ENCODE data around the gene LRIG1.

Gene LRIG1

GRCh38 chr3:66500576-66501482 lies at the start of gene LRIG1:
Gene LRIG1, minus strand, starts transcription at chr3:66501022. Its CDS starts 615 bp downstream, at chr3:66500407.
- ATAC-seq (peak; percentile 97), DNase-seq (peak; percentile 95 to 98)
- peak within 1 kb of the TSS; percentile 98 for H3K4me3 Mint-ChIP-seq
- H3K9me3 Mint-ChIP-seq: no peaks in the 10 kb centered on the region
- peaks cover 43% of the 10 kb centered on the region for H3K4me1 Mint-ChIP-seq
- H3K27ac Mint-ChIP-seq: peak within 1 kb of the TSS; percentile 75 to 81
- peaks cover 65% of the 10 kb centered on the region for H3K27me3 Mint-ChIP-seq

DNA sequence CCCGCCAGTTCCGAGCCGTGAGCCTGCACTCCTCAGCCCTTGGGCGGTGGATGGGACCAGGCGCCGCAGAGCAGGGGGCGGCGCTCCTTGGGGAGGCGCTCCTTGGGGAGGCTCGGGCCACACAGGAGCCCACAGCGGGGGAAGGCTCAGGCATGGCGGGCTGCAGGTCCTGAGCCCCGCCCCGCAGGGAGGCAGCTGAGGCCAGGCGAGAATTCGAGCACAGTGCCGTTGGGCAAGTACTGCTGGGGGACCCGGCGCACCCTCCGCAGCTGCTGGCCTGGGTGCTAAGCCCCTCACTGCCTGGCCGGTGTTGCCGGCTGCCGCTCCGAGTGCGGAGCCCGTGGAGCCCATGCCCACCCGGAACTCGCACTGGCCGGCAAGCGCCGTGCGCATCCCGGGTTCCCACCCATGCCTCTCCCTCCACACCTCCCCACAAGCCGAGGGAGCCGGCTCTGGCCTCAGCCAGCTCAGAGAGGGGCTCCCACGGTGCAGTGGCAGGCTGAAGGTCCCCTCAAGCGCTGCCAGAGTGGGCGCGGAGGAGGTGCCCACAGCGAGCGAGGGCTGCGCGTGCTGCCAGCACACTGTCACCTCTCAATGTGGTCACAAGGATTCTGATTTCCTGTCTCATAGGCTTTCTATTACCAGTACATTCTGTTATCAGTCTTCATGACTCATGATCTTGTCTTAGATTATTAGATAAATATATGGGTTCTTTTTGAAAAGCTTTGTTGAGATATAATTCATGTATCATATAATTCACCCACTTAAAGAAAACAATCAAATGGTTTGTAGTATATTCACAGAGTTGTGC lies 44.0 kb upstream of the LRIG1 start:
- ATAC-seq (no peak), DNase-seq (no peak)
- no peaks in the 10 kb centered on the region for H3K9me3 Mint-ChIP-seq
- H3K27ac Mint-ChIP-seq: no peak overlapping the region
- no peak overlapping the region for H3K4me3 Mint-ChIP-seq
- no peaks in the 10 kb centered on the region for H3K4me1 Mint-ChIP-seq
- no peaks in the 10 kb centered on the region for H3K27me3 Mint-ChIP-seq

DNA sequence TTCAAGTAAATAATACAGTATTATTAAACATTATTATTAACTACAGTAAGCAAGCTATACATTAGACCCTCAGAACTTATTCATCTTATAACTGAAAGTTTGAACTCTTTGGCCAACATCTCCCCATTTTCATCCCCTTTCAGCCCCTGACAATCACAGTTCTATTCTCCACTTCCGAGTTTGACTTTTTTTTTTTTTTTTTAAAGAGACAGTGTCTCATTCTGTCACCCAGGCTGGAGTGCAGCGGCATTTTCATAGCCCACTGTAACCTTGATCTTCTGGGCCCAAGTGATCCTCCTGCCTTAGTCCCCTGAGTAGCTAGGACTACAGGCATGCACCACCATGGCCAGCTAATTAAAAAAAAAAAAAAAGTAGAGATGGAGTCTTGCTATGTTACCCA lies 41.3 kb upstream of the LRIG1 start:
- Mint-ChIP-seq H3K27me3 (no peaks in the 10 kb centered on the region), H3K27ac (no peak overlapping the region), H3K9me3 (no peaks in the 10 kb centered on the region), H3K4me1 (no peaks in the 10 kb centered on the region), H3K4me3 (no peak overlapping the region)
- DNase-seq (no peak), ATAC-seq (no peak)

GRCh38 chr3:66539466-66539989 lies 38.7 kb upstream of the LRIG1 start:
- ATAC-seq: no peak
- Mint-ChIP-seq H3K27ac (peak overlapping the region in 1 of 2 donors; percentile 29), H3K9me3 (no peaks in the 10 kb centered on the region), H3K27me3 (no peaks in the 10 kb centered on the region), H3K4me3 (no peak overlapping the region), H3K4me1 (no peaks in the 10 kb centered on the region)
- DNase-seq: no peak

DNA sequence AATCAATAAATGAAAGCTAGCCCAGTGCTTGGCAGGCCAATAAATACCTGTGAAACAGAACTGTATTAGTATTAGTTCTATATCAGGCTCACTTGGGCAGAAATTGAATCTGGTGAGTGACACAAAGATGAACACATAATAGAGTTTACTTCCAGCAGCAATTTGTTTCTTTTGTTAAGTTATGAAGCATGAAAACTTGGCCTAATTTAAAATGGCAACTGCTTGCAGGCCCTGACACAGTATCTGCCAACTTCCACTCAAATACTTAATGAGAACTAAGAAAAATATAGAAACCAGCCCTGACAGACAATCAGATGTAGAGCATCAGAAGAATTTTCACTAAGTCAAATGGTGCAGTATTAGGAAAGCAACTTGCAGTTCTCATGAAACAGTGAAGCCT lies 37.6 kb upstream of the LRIG1 start:
- no peak for DNase-seq
- Mint-ChIP-seq H3K9me3 (no peaks in the 10 kb centered on the region), H3K4me3 (no peak overlapping the region), H3K27ac (no peak overlapping the region), H3K27me3 (no peaks in the 10 kb centered on the region), H3K4me1 (no peaks in the 10 kb centered on the region)
- no peak for ATAC-seq

DNA sequence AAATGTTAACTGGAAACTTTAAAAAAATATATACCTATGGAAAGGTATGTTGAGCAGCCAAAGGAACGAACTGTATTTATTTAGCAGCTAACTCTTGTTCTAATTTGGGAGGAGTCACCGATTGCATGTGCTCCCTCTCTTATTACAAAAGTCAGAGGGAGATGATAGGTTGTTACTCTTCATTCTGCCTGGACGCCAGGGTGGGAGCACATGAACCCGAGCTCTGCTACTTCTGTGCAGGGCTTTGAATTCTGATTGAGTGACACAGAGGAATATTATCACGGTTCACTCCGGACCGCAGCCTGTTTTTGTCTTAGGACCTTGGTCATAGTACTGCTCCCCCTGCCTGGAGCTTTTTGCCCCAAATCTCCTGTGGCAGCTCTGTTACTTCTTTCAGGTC lies 36.9 kb upstream of the LRIG1 start:
- Mint-ChIP-seq H3K4me3 (no peak overlapping the region), H3K4me1 (no peaks in the 10 kb centered on the region)

GRCh38 chr3:66536791-66537190 lies 36.0 kb upstream of the LRIG1 start:
- Mint-ChIP-seq H3K4me3 (no peak overlapping the region), H3K27me3 (no peaks in the 10 kb centered on the region), H3K27ac (no peak overlapping the region), H3K4me1 (no peaks in the 10 kb centered on the region), H3K9me3 (no peaks in the 10 kb centered on the region)
- no peak for DNase-seq
- no peak for ATAC-seq

More for the DNA sequence above, 36.9 kb upstream of the LRIG1 start:
- Mint-ChIP-seq H3K27me3 (no peaks in the 10 kb centered on the region), H3K27ac (no peak overlapping the region), H3K9me3 (no peaks in the 10 kb centered on the region)
- DNase-seq: no peak
- no peak for ATAC-seq

GRCh38 chr3:66534304-66534845 lies 33.6 kb upstream of the LRIG1 start:
- no peak for DNase-seq
- Mint-ChIP-seq H3K27ac (no peak overlapping the region), H3K4me3 (no peak overlapping the region), H3K4me1 (no peaks in the 10 kb centered on the region), H3K27me3 (no peaks in the 10 kb centered on the region), H3K9me3 (no peaks in the 10 kb centered on the region)
- no peak for ATAC-seq

- no peak for DNase-seq
- H3K27ac Mint-ChIP-seq: no peak overlapping the region
- no peaks in the 10 kb centered on the region for H3K27me3 Mint-ChIP-seq
- no peaks in the 10 kb centered on the region for H3K9me3 Mint-ChIP-seq
- no peaks in the 10 kb centered on the region for H3K4me1 Mint-ChIP-seq
- H3K4me3 Mint-ChIP-seq: no peak overlapping the region
- no peak for ATAC-seq
Observed at GRCh38 chr3:66532613-66533012, 31.8 kb upstream of the LRIG1 start.

- H3K4me1 Mint-ChIP-seq: no peaks in the 10 kb centered on the region
- no peak overlapping the region for H3K27ac Mint-ChIP-seq
- H3K9me3 Mint-ChIP-seq: no peaks in the 10 kb centered on the region
- DNase-seq: no peak
- no peak for ATAC-seq
- H3K4me3 Mint-ChIP-seq: no peak overlapping the region
- peaks cover 3% of the 10 kb centered on the region for H3K27me3 Mint-ChIP-seq
Observed at GRCh38 chr3:66532160-66532587, 31.4 kb upstream of the LRIG1 start.

GRCh38 chr3:66531256-66531655 lies 30.4 kb upstream of the LRIG1 start:
- Mint-ChIP-seq H3K4me3 (no peak overlapping the region), H3K4me1 (no peaks in the 10 kb centered on the region), H3K27ac (no peak overlapping the region), H3K27me3 (peaks cover 13% of the 10 kb centered on the region), H3K9me3 (no peaks in the 10 kb centered on the region)
- DNase-seq: no peak
- ATAC-seq: no peak

- Mint-ChIP-seq H3K4me3 (no peak overlapping the region), H3K9me3 (no peaks in the 10 kb centered on the region), H3K27me3 (peaks cover 38% of the 10 kb centered on the region), H3K4me1 (peaks cover 5% of the 10 kb centered on the region), H3K27ac (no peak overlapping the region)
- ATAC-seq: no peak
- no peak for DNase-seq
Observed at GRCh38 chr3:66527246-66527645, 26.4 kb upstream of the LRIG1 start.

GRCh38 chr3:66525771-66526170 lies 24.9 kb upstream of the LRIG1 start:
- no peak for DNase-seq
- Mint-ChIP-seq H3K4me1 (peaks cover 5% of the 10 kb centered on the region), H3K27ac (no peak overlapping the region), H3K9me3 (no peaks in the 10 kb centered on the region), H3K4me3 (no peak overlapping the region), H3K27me3 (peaks cover 38% of the 10 kb centered on the region)
- no peak for ATAC-seq

DNA sequence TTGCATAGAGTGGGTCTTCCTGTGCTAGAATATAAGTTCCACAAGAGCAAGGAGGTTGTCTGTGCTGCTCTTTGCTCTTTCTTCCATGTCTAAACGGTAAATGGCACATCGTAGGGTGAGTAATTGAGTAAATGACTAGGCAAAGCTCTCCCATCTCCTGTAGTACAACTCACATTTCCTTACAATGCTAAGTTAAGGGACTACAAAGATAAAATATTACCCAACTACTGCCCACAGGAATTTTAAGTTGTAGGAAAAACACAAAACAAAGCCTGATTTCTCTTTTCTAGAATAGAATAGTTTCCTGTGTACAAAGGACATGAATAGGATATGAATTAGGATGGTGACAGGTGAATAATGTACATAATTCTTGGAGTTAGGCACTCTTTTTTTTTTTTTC lies 19.9 kb upstream of the LRIG1 start:
- Mint-ChIP-seq H3K9me3 (no peaks in the 10 kb centered on the region), H3K27ac (no peak overlapping the region), H3K27me3 (peaks cover 31% of the 10 kb centered on the region), H3K4me1 (peaks cover 5% of the 10 kb centered on the region), H3K4me3 (no peak overlapping the region)
- ATAC-seq (no peak), DNase-seq (no peak)

- Mint-ChIP-seq H3K4me1 (no peaks in the 10 kb centered on the region), H3K4me3 (no peak overlapping the region), H3K9me3 (no peaks in the 10 kb centered on the region), H3K27ac (no peak overlapping the region), H3K27me3 (peaks cover 12% of the 10 kb centered on the region)
- no peak for DNase-seq
- no peak for ATAC-seq
Observed at GRCh38 chr3:66518644-66519043, 17.8 kb upstream of the LRIG1 start.

- Mint-ChIP-seq H3K9me3 (no peaks in the 10 kb centered on the region), H3K4me1 (no peaks in the 10 kb centered on the region), H3K4me3 (no peak overlapping the region), H3K27ac (no peak overlapping the region), H3K27me3 (peaks cover 11% of the 10 kb centered on the region)
- DNase-seq (no peak), ATAC-seq (no peak)
Observed at GRCh38 chr3:66518126-66518525, 17.3 kb upstream of the LRIG1 start.

Measured in stimulated activated naive CD8-positive, alpha-beta T cell treated with anti-CD3 and anti-CD28 coated beads, Interleukin-15, amount 100 ng/mL, for 72 hours (primary cell).